ENCODE results near the gene NDEL1. TPM values are rescaled to one million over a fixed set of nuclear protein-coding genes. Genes with fewer than 3 reads are reported as not detected.
A peak's percentile ranks its signal among the peaks of the same experiment; 100 is the strongest.

Gene NDEL1
- total RNA-seq, 1 donor, result 69.8 TPM

DNA sequence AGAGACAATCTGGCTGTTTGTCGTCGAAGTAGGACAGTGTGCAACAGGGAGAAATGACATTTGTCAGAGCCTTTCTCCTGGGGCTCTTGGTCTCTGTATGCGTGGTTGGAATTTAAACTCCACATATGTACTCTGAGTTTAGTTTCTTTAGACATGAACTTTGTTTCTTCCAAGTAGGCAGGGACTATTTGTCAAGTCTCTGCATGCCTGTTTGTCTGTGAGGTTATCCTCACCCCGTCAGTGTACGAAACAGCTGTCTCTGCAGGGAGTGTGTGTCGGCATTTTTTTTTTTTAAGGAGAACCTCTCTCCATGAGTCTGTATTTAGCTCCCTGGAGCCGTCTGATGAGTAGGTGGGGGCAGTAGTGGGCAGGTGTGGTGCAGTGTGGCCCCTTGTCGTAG lies 29.7 kb downstream of the NDEL1 start:
- H3K4me2 ChIP-seq (ENCODE audit: insufficient read depth, low read length), result no peak overlapping the region
- H4K20me1 ChIP-seq (ENCODE audit: insufficient read depth, low read length), result peaks cover 49% of the 10 kb centered on the region
- peaks cover 10% of the 10 kb centered on the region for H3K4me1 ChIP-seq (ENCODE audit: insufficient read depth, low read length)
- TF ChIP-seq CTCF (IDR thresholded peaks at IDR 0.05; ENCODE audit: extremely low read depth, low read depth, low read length), result no peak
- no peaks in the 10 kb centered on the region for H3K9me3 ChIP-seq (ENCODE audit: low read depth, low read length)
- no peaks in the 10 kb centered on the region for H3K27me3 ChIP-seq (ENCODE audit: insufficient read depth, low read length)
- no peak overlapping the region for H3K4me3 ChIP-seq (ENCODE audit: insufficient read depth, low read length)
- H3K36me3 ChIP-seq (ENCODE audit: insufficient read depth, low read length), result peaks cover 70% of the 10 kb centered on the region
- H3K27ac ChIP-seq (ENCODE audit: low read depth, low read length), result no peak overlapping the region
- H3K79me2 ChIP-seq (ENCODE audit: insufficient read depth, low read length), result peaks cover 89% of the 10 kb centered on the region
- no peak for DNase-seq (ENCODE audit: insufficient read length, low spot score, missing footprints)
- no peak overlapping the region for H2AFZ ChIP-seq (ENCODE audit: low read length)

DNA sequence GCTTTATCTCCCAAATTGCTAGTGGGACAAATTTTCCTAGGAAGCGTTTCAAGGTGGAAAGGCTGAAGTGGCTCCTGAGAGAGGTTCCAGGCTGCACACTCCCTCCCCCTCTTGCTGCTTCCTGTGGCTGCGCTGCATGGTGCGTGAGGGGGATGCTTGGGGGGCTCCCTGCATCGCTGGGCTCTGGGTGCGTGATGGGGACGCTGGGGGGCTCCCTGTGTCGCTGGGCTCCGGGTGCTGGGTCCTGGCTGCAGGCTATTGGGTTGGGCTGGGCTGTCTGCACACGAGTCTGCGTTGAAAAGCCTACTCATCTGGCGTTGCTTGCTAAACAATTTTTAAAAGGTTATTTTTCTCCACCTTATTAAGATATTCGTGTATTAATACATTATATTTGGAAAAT lies 30.1 kb downstream of the NDEL1 start:
- H3K4me2 ChIP-seq (ENCODE audit: insufficient read depth, low read length), result no peak overlapping the region
- TF ChIP-seq CTCF (IDR thresholded peaks at IDR 0.05; ENCODE audit: extremely low read depth, low read depth, low read length), result no peak
- H3K4me3 ChIP-seq (ENCODE audit: insufficient read depth, low read length), result no peak overlapping the region
- peaks cover 10% of the 10 kb centered on the region for H3K4me1 ChIP-seq (ENCODE audit: insufficient read depth, low read length)
- H3K9me3 ChIP-seq (ENCODE audit: low read depth, low read length), result no peaks in the 10 kb centered on the region
- H3K27me3 ChIP-seq (ENCODE audit: insufficient read depth, low read length), result no peaks in the 10 kb centered on the region
- H3K36me3 ChIP-seq (ENCODE audit: insufficient read depth, low read length), result peaks cover 69% of the 10 kb centered on the region
- H2AFZ ChIP-seq (ENCODE audit: low read length), result no peak overlapping the region
- peak overlapping the region; percentile 52 for H3K27ac ChIP-seq (ENCODE audit: low read depth, low read length)
- no peak for DNase-seq (ENCODE audit: insufficient read length, low spot score, missing footprints)
- peaks cover 52% of the 10 kb centered on the region for H4K20me1 ChIP-seq (ENCODE audit: insufficient read depth, low read length)
- H3K79me2 ChIP-seq (ENCODE audit: insufficient read depth, low read length), result peaks cover 89% of the 10 kb centered on the region

- peaks cover 69% of the 10 kb centered on the region for H3K36me3 ChIP-seq (ENCODE audit: insufficient read depth, low read length)
- peaks cover 87% of the 10 kb centered on the region for H3K79me2 ChIP-seq (ENCODE audit: insufficient read depth, low read length)
- H3K4me1 ChIP-seq (ENCODE audit: insufficient read depth, low read length), result peaks cover 10% of the 10 kb centered on the region
- TF ChIP-seq CTCF (IDR thresholded peaks at IDR 0.05; ENCODE audit: extremely low read depth, low read depth, low read length), result no peak
- no peaks in the 10 kb centered on the region for H3K27me3 ChIP-seq (ENCODE audit: insufficient read depth, low read length)
- peak overlapping the region; percentile 52 for H3K27ac ChIP-seq (ENCODE audit: low read depth, low read length)
- H3K4me3 ChIP-seq (ENCODE audit: insufficient read depth, low read length), result no peak overlapping the region
- peaks cover 57% of the 10 kb centered on the region for H4K20me1 ChIP-seq (ENCODE audit: insufficient read depth, low read length)
- H3K4me2 ChIP-seq (ENCODE audit: insufficient read depth, low read length), result no peak overlapping the region
- no peak overlapping the region for H2AFZ ChIP-seq (ENCODE audit: low read length)
- no peaks in the 10 kb centered on the region for H3K9me3 ChIP-seq (ENCODE audit: low read depth, low read length)
- no peak for DNase-seq (ENCODE audit: insufficient read length, low spot score, missing footprints)
These were observed 30.8 kb downstream of the NDEL1 start for GRCh38 chr17:8466456-8466855.

- no peaks in the 10 kb centered on the region for H3K9me3 ChIP-seq (ENCODE audit: low read depth, low read length)
- TF ChIP-seq CTCF (IDR thresholded peaks at IDR 0.05; ENCODE audit: extremely low read depth, low read depth, low read length), result no peak
- H3K27me3 ChIP-seq (ENCODE audit: insufficient read depth, low read length), result no peaks in the 10 kb centered on the region
- H3K36me3 ChIP-seq (ENCODE audit: insufficient read depth, low read length), result peaks cover 69% of the 10 kb centered on the region
- peaks cover 84% of the 10 kb centered on the region for H3K79me2 ChIP-seq (ENCODE audit: insufficient read depth, low read length)
- H3K4me3 ChIP-seq (ENCODE audit: insufficient read depth, low read length), result no peak overlapping the region
- no peak overlapping the region for H2AFZ ChIP-seq (ENCODE audit: low read length)
- H3K4me2 ChIP-seq (ENCODE audit: insufficient read depth, low read length), result no peak overlapping the region
- H3K4me1 ChIP-seq (ENCODE audit: insufficient read depth, low read length), result peaks cover 10% of the 10 kb centered on the region
- H3K27ac ChIP-seq (ENCODE audit: low read depth, low read length), result peak overlapping the region; percentile 52
- peaks cover 55% of the 10 kb centered on the region for H4K20me1 ChIP-seq (ENCODE audit: insufficient read depth, low read length)
- DNase-seq (ENCODE audit: insufficient read length, low spot score, missing footprints), result no peak
These were observed 31.2 kb downstream of the NDEL1 start for GRCh38 chr17:8466873-8467272.
